ENCODE results near the gene CARD14. TPM values are rescaled to one million over a fixed set of nuclear protein-coding genes. Genes with fewer than 3 reads are reported as not detected.

Gene CARD14
- total RNA-seq, 1 experiment from 2014 or later = 0.24 TPM

DNA sequence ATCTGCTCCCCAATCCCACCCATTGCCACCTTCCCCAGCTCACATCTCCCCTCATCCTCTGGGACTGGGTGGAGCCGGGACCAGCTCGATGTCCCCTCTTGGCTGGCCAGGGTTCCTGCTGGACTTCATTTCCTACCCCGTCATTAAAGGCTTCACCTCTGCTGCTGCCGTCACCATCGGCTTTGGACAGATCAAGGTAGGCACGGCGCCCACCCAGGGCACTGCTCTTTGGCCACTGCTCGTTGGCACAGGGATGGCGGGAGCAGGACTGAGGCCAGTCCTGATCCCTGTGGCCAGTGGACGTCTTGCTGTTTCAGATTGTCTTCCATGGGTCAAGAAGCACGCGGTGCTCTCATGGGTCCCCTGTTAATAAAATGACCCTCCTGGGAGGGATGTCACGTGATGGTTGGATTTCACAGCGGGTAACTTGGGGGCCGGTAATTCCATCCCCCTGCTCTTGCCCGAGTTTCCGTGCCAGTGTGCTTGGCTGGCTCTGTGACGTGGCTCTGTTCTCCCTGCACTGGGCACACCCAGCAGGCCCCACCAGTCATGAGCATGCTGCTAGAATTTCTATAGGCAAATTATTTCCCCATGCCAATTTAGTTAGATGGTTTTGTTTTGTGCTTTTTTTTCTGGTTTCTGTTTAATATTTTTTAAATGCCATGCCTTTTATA is 53.4 kb downstream of the CARD14 start:
- WGBS (ENCODE audit: extremely low coverage, insufficient read length, low lambda C conversion rate) = no CpG with 5 or more reads among the region's 18 CpGs
- H3K18ac ChIP-seq (ENCODE audit: insufficient read length, low read depth, low read length) = no peak overlapping the region
- no peak overlapping the region for H3T11ph ChIP-seq (ENCODE audit: low read length)
- peaks cover 5% of the 10 kb centered on the region for H3K23me2 ChIP-seq (ENCODE audit: insufficient read length, low read depth, low read length, poor library complexity, severe bottlenecking)
- no peak overlapping the region for H2AK5ac ChIP-seq (ENCODE audit: insufficient read length, low read length)
- H3K56ac ChIP-seq (ENCODE audit: insufficient read length, low read depth, low read length) = no peak overlapping the region
- no peaks in the 10 kb centered on the region for H3K79me1 ChIP-seq (ENCODE audit: insufficient read depth, low read depth, low read length, poor library complexity, severe bottlenecking)
- no peak overlapping the region for H2BK12ac ChIP-seq (ENCODE audit: insufficient read length, low read depth, low read length)
- Mint-ChIP-seq H3K4me1 (peaks cover 31 to 36% of the 10 kb centered on the region in 2 experiments), H3K4me3 (peak overlapping the region; percentile 24 to 29; a peak in 3 of 5 replicates), H3K27ac (no peak overlapping the region), H3K36me3 (ENCODE audit: insufficient read depth in 1 of 3, low read depth in 3 of 3) (peaks cover 5 to 16% (median 11%) of the 10 kb centered on the region in 3 experiments; a peak in 5 of 7 replicates), H3K9me3 (no peaks in the 10 kb centered on the region), H3K27me3 (ENCODE audit: low read depth) (no peaks in the 10 kb centered on the region; the same call in 1 of the 2 replicates)
- no peak overlapping the region for H3K14ac ChIP-seq (ENCODE audit: insufficient read depth, low read length)
- no peak overlapping the region for H2BK120ac ChIP-seq (ENCODE audit: low read depth, low read length, poor library complexity, severe bottlenecking)
- no peaks in the 10 kb centered on the region for H3K4me1 ChIP-seq (ENCODE audit: insufficient read depth, low read length)
- H3K27ac ChIP-seq (ENCODE audit: insufficient read length, low read depth, low read length) = no peak overlapping the region
- DNase-seq = no peak
- no peak for TF ChIP-seq CTCF (conservative IDR thresholded peaks at IDR 0.05)
- H3K27me3 ChIP-seq (ENCODE audit: insufficient read depth, low read length) = no peaks in the 10 kb centered on the region
- H4K8ac ChIP-seq (replicated peaks; ENCODE audit: insufficient read length, low read depth, low read length) = no peak overlapping the region
- no peak overlapping the region for H3K9ac ChIP-seq (ENCODE audit: extremely low read depth, insufficient read length, low read length)
- H3K9me3 ChIP-seq (ENCODE audit: control insufficient read depth, low read depth, low read length) = no peaks in the 10 kb centered on the region
- H4K20me1 ChIP-seq (ENCODE audit: control insufficient read depth, insufficient read depth, insufficient read length) = no peaks in the 10 kb centered on the region
- no peak overlapping the region for H2AFZ ChIP-seq (ENCODE audit: low read length)
- no peak overlapping the region for H4K91ac ChIP-seq (ENCODE audit: insufficient read length, low read depth, low read length)
- no peaks in the 10 kb centered on the region for H3K79me2 ChIP-seq (ENCODE audit: insufficient read depth, low read length)
- H2BK15ac ChIP-seq (ENCODE audit: low read depth, low read length) = no peak overlapping the region
- H2BK20ac ChIP-seq (ENCODE audit: low read depth, low read length, poor library complexity, severe bottlenecking) = no peak overlapping the region
- H3K23ac ChIP-seq (ENCODE audit: insufficient read length, low read depth, low read length) = no peak overlapping the region
- H3K4me2 ChIP-seq (ENCODE audit: insufficient read depth, insufficient read length, low read length) = no peak overlapping the region
- H2BK5ac ChIP-seq (ENCODE audit: insufficient read length, low read length) = no peak overlapping the region
- no peak overlapping the region for H4K5ac ChIP-seq (ENCODE audit: insufficient read length, low read depth, low read length)
- no peak overlapping the region for H3K4ac ChIP-seq (ENCODE audit: low read depth, low read length)
